Inflammatory macrophage treated with lipopolysaccharide for 4 hours (primary cell): ENCODE results near the gene RHOB.
A peak's percentile ranks its signal among the peaks of the same experiment; 100 is the strongest.

Source experiments
- DNase-seq: peaks from one replicate; pipeline ENCODE4 v3.0.0-alpha.2; 2020

The RHOB gene

DNA sequence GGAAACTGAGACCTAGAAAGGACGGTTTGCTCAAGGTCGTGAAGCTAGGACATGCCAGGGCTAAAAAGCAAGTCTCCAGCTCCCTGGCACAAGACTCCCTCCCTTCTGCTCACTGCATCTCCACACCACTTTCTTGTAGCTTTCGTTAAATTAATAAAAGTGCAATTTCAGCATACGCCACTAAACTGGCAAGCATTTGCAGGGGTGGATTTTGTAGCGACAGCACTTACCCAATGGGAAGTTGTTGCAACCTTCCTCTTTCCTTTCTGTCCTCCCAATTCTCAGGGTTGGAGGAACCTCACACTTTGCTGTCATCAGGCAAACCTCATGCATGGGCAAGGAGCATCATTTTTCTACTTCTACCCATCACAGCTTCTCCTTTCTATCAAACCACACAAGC is 7.4 kb upstream of the RHOB start:
- peak; percentile 97 for DNase-seq

DNA sequence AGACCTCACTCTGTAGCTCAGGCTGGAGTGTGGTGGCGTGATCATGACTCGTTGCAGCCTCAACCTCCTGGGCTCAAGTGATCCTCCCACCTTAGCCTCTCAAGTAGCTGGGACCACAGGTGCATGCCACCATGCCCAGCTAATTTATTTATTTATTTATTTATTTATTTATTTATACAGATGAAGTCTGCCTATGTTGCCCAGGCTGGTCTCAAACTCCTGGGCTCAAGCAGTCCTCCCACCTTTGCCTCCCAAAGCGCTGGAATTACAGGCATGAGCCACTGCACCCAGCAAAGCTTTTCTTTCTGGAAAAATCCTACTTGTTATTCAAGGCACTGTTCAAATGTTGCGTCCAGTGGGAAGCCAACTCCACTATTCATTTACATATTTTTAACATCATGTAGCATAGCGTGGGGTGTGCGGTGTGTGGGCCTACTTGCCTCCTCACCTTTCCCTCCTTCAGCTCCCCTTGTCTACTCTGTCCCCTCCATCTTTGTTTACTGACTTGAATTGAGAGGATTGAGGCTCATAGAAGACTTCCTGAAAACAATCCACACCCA is 6.8 kb upstream of the RHOB start:
- no peak for DNase-seq

DNA sequence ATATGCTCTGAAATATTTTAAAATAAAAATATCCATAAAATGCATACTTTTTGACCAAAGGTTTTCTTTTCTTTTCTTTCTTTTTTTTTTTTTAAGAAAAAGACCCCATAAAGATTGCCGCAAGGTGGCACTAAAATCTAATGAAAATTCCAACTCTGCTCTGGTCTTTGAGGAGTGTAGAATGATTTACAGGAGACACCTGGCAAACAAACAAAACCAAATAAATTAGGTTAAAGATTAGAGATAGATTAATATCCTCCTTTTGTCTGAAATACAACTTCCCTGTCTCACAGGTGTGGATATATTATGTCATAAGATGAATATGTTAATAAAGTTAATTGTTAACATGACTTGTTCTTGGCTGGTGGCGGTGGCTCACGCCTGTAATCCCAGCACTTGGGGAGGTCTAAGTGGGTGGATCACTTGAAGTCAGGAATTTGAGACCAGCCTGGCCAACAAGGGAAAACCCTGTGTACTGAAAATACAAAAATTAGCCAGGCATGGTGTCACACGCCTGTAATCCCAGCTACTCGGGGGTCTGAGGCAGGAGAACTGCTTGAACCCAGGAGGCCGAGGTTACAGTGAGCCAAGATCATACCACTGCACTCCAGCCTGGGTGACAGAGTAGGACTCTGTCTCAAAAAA is 3.5 kb upstream of the RHOB start:
- peak; percentile 40 for DNase-seq

GRCh38 chr2:20444101-20444992 is 2.5 kb upstream of the RHOB start:
- no peak for DNase-seq

GRCh38 chr2:20444993-20445910 is 1.6 kb upstream of the RHOB start:
- DNase-seq: no peak

DNA sequence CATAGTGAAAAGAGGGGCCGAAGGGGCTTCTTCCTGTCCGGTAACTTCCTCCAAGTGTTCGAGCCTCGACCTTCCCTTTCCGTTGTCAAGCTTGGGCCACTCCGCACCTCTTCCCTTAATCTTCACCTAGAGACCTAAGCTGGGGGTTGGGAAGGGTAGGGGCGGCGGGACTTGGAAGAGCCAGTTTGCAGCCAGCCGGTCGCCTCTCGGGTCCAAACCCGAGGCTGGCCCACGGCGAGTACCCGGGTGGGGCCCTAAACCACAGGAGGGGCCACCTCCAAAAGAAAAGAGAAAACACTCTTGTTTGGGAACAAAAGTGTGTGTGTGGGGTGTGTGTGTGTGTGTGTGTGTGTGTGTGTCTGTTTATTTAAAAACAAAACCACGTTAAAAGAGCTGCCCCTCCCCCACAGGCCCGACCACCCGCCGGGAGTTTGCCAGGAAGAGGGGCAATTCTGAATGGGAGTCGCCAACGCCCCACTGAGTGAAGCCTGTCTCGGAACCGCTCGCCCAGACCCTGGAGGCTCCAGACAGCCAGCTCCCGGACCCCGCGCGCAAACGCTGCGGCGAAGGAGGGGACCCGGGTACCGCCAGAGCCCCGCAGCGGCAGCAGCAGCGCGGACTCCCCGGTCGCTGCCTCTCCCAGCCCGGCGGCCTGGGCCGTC is 488 bp upstream of the RHOB start:
- no peak for DNase-seq

GRCh38 chr2:20447437-20448245 is 767 bp downstream of the RHOB start:
- peak; percentile 52 for DNase-seq

GRCh38 chr2:20448246-20448976 is 1.5 kb downstream of the RHOB start:
- DNase-seq: no peak

DNA sequence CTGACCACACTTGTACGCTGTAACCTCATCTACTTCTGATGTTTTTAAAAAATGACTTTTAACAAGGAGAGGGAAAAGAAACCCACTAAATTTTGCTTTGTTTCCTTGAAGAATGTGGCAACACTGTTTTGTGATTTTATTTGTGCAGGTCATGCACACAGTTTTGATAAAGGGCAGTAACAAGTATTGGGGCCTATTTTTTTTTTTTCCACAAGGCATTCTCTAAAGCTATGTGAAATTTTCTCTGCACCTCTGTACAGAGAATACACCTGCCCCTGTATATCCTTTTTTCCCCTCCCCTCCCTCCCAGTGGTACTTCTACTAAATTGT is 2.1 kb downstream of the RHOB start:
- DNase-seq: no peak

DNA sequence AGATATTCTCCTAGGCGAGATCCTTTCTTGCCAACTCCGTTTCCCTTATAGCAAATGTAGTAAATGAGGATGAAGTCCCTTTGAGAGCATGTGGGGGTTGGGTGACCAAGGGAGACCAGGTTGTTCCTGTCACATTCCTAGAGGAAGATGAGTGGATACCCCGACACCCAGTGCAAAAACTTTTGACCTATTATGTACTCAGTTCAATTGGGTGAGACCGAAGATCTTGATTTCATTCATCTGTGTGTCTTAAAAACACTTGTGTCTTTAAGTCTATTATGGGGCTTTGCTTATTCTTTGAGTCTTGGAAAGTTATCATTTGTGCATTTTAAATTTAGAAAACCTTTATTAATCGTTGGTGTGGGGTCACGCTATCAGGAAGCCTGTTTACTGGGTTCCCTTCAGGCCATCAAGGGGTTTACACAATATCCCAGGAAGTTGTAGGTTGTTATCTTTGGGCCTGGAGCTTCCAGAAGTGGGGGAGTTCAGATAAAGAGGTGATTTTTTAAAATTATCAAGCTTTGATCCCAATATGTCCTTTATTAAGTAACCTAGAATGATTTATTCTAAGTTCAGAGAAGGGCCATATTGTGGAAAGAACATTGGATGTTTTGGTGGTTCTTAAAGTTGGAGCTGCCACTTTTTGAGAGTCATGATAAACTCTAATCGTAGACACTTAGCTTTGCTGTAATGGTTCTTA is 2.8 kb downstream of the RHOB start:
- DNase-seq: no peak

GRCh38 chr2:20450201-20450999 is 3.5 kb downstream of the RHOB start:
- DNase-seq: no peak

- DNase-seq: no peak
Measured at GRCh38 chr2:20451000-20451290, 4.1 kb downstream of the RHOB start.

DNA sequence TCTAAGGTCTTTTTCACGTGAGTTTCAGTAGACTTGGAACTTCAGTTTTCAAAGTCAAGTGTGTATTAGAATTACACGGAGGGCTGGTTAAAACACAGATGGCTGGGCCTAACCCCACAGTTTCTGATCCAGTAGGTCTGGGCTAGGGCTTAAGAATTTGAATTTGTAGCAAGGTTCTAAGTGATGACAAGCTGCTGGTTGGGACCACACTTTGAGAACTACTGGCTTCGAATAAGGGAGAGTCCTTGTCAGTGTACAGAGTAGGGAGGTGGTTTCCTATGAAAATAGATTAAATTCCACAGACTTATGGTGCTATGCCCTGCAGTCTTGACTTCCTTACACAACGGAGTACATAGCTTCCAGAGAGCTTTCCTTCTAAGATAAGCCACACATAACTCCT is 4.5 kb downstream of the RHOB start:
- no peak for DNase-seq

DNA sequence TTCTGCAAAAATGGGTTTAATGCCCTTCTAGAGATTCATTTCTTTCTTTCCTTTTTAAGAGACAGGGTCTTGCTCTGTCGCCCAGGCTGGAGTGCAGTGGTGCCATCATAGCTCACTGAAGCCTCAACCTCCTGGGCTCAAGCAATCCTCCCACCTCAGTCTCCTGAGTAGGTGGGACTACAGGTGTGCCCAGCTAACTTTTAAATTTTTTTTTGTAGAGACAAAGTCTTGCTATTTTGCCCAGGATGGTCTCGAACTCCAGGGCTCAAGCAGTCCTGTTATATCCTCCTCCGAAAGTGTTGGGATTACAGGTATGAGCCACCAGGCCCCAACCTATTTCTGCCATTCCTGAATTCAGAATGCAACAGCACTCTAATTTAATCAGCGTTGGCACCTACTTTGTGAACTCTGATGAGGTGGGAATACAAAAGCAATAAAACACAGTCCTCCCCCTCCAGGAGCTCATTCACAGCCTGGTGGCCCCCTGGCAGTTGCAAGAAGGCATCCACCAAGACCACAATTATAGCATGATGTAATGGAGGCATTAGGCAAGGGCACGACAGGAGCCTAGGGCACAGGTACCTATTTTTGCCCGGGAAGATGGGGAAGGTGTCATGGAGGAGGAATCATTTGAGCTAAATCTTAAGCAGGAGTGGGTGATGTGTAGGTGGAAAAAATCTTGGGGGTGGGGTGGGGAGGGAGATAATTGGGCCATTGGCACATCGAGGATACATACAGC is 5.1 kb downstream of the RHOB start:
- DNase-seq: no peak

DNA sequence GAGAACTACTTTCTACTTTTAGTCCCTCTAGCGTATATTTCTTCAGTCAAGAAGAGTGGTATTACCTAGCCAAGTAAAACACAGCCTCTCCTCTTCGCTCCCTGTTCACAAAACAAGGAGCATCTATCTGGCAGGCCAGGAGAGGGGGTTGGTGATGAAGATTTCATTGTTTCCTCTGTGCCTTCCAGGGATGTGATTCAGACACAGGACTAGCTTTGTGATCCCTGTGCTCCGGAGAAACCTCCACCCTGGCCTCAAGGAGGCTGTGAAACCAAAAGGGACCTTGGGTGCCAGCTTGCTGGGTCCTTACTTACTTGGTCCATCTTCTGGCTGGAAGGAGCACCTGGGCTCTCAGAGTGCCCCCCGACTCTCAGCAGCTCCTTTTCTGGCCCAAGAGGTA is 5.7 kb downstream of the RHOB start:
- no peak for DNase-seq

DNA sequence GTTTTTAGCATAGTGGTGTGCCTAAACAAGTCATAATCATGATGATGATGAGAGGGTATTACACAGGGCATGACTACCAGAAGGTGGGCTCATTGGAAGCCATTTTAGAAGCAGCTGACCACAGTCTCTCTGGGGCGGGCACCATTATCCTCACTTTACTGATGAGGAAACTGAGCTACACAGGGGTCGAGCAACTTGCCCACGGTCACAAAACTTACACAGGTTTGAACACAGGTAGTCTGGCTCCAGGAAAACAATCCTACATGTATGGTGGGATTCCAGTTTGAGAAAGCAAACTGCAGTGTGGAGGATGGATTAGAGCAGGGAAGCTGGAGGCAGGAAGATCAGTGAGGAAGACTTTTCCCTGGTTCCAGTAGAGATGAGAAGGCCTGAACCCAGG is 6.2 kb downstream of the RHOB start:
- no peak for DNase-seq

DNA sequence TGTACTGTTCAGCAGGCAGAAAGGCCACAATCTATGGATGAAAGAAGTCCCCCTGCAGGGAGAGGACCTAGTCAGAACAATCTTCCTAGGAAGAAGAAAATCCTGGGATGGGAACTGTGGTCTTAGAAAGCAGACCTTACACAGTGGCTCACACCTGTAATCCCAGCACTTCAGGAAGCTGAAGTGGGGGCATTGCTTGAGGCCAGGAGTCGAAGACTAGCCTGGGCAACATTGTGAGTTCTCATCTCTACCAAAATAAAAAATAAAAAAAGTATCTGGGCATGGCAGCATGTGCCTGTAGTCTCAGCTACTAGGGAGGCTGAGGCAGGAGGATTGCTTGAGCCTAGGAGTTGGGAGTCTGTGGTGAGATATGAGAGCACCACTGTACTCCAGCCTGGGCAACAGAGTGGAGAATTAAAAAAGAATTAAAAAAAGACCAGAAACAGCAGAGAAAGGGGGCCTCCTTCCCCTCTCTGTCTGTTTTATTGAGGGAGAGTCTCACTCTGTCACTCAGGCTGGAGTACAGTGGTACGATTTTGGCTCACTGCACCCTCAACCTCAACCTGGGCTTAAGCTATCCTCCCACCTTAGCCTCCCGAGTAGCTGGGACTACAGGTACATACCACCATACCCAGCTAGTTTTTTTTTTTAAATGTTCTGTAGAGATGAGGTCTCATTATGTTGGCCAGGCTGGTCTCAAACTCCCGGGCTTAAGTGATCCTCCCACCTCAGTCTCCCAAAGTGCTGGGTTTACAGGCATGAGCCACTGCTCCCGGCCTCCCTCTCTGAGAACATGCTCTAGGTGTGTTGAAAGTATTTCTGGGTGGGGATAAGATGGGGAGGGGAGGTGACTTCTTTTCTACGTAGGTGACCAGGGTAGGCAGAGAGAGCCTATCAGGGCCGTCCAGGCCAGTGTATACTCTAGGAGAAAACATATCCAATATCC is 7.4 kb downstream of the RHOB start:
- no peak for DNase-seq

GRCh38 chr2:20455076-20455587 is 8.3 kb downstream of the RHOB start:
- no peak for DNase-seq
